NCI-H526 (cell line): ENCODE results near the gene SLAIN2.
"Not testable (repeated sequence)": the region's sequence is repeated elsewhere in the genome, so short reads cannot be mapped to it uniquely, and the experiment has no call there.

ENCODE experiments used
- DNase-seq, 2 experiments: peaks; one replicate each; lab custom pipeline; 2025; lab: John Stamatoyannopoulos, UW

SLAIN2 gene

GRCh38 chr4:48440914-48441313 is 99.6 kb downstream of the SLAIN2 start:
- not testable (repeated sequence) for DNase-seq

- peak in 1 of 2 experiments; percentile 31 for DNase-seq
These were observed 104.4 kb downstream of the SLAIN2 start for GRCh38 chr4:48445704-48446103.

GRCh38 chr4:48446642-48447041 is 105.3 kb downstream of the SLAIN2 start:
- DNase-seq, result no peak

- no peak for DNase-seq
These were observed 107.8 kb downstream of the SLAIN2 start for GRCh38 chr4:48449151-48449550.

- DNase-seq, result no peak
These were observed 109.4 kb downstream of the SLAIN2 start for GRCh38 chr4:48450740-48451139.

GRCh38 chr4:48451656-48452055 is 110.3 kb downstream of the SLAIN2 start:
- not testable (repeated sequence) for DNase-seq

- no peak for DNase-seq
These were observed 113.3 kb downstream of the SLAIN2 start for GRCh38 chr4:48454591-48454990.

GRCh38 chr4:48461000-48461399 is 119.7 kb downstream of the SLAIN2 start:
- DNase-seq, result no peak

- DNase-seq, result no peak
These were observed 121.0 kb downstream of the SLAIN2 start for GRCh38 chr4:48462363-48462762.

GRCh38 chr4:48467442-48467841 is 126.1 kb downstream of the SLAIN2 start:
- DNase-seq, result no peak

- DNase-seq, result no peak
These were observed 126.6 kb downstream of the SLAIN2 start for GRCh38 chr4:48467891-48468290.

- no peak for DNase-seq
These were observed 128.8 kb downstream of the SLAIN2 start for GRCh38 chr4:48470137-48470536.

GRCh38 chr4:48470570-48470969 is 129.2 kb downstream of the SLAIN2 start:
- DNase-seq, result no peak

GRCh38 chr4:48472794-48473193 is 131.5 kb downstream of the SLAIN2 start:
- no peak for DNase-seq

GRCh38 chr4:48475770-48476169 is 134.4 kb downstream of the SLAIN2 start:
- no peak for DNase-seq
